MG63 (cell line): Measurements from ENCODE around the gene JMJD1C. TPM values are rescaled to one million over a fixed set of nuclear protein-coding genes. Genes with fewer than 3 reads are reported as not detected.
A peak's percentile ranks its signal among the peaks of the same experiment; 100 is the strongest.

ENCODE experiments used
- DNase-seq: peaks from one replicate; pipeline ENCODE4 v3.0.0-alpha.2; 2020
- H3K27me3 ChIP-seq: fragments of 250-450 bp; sonication (Bioruptor Pico); 2 replicates; pipeline ENCODE4 v1.5.1; 2020; ENCODE audit warnings: mild to moderate bottlenecking, moderate library complexity
- H3K36me3 ChIP-seq: fragments of 250-450 bp; sonication (Bioruptor Pico); 2 replicates; pipeline ENCODE4 v1.5.1; 2020; ENCODE audit warnings: mild to moderate bottlenecking, moderate library complexity
- H3K4me3 ChIP-seq: fragments of 250-450 bp; sonication (Bioruptor Pico); 2 replicates; pipeline ENCODE4 v1.5.1; 2020; ENCODE audit warnings: mild to moderate bottlenecking, moderate library complexity
- H3K9me3 ChIP-seq: fragments of 250-450 bp; sonication (Bioruptor Pico); 2 replicates; pipeline ENCODE4 v1.5.1; 2020; ENCODE audit warnings: mild to moderate bottlenecking, moderate library complexity
- total RNA-seq: library from RNA; depleted of rRNA; stranded (reverse); fragments of >200 nt; shearing (Covaris generic); gene quantifications from 2 replicates; pipeline ENCODE4 v1.2.3, GENCODE V29; 2014; ENCODE audit warnings: low replicate concordance

JMJD1C gene
- total RNA-seq, 1 experiment from 2014 or later = 14.1 TPM

- no peaks in the 10 kb centered on the region for H3K9me3 ChIP-seq
Measured at GRCh38 chr10:63224241-63224640, 241.5 kb downstream of the JMJD1C start.

GRCh38 chr10:63221950-63222349 lies 243.8 kb downstream of the JMJD1C start:
- H3K27me3 ChIP-seq = no peaks in the 10 kb centered on the region

More at GRCh38 chr10:63224241-63224640, 241.5 kb downstream of the JMJD1C start:
- no peak for DNase-seq
- Histone ChIP-seq H3K36me3 (no peaks in the 10 kb centered on the region; the same call in 1 of the 2 replicates), H3K4me3 (no peak overlapping the region), H3K27me3 (no peaks in the 10 kb centered on the region)

GRCh38 chr10:63219749-63220148 lies 246.0 kb downstream of the JMJD1C start:
- no peak for DNase-seq
- peaks cover 4% of the 10 kb centered on the region; the same call in 1 of the 2 replicates for H3K36me3 ChIP-seq
- H3K4me3 ChIP-seq = no peak overlapping the region
- H3K9me3 ChIP-seq = no peaks in the 10 kb centered on the region
- H3K27me3 ChIP-seq = no peaks in the 10 kb centered on the region

More at GRCh38 chr10:63221950-63222349, 243.8 kb downstream of the JMJD1C start:
- Histone ChIP-seq H3K4me3 (no peak overlapping the region), H3K36me3 (no peaks in the 10 kb centered on the region; the same call in 1 of the 2 replicates), H3K9me3 (no peaks in the 10 kb centered on the region)
- no peak for DNase-seq

- DNase-seq = no peak
- Histone ChIP-seq H3K27me3 (no peaks in the 10 kb centered on the region), H3K36me3 (peaks cover 23% of the 10 kb centered on the region), H3K9me3 (no peaks in the 10 kb centered on the region), H3K4me3 (no peak overlapping the region)
Measured at GRCh38 chr10:63217120-63217605, 248.6 kb downstream of the JMJD1C start.

GRCh38 chr10:63214571-63214970 lies 251.2 kb downstream of the JMJD1C start:
- DNase-seq = no peak

GRCh38 chr10:63213489-63213888 lies 252.3 kb downstream of the JMJD1C start:
- no peak for DNase-seq
- peaks cover 27% of the 10 kb centered on the region for H3K36me3 ChIP-seq
- H3K9me3 ChIP-seq = no peaks in the 10 kb centered on the region
- H3K27me3 ChIP-seq = no peaks in the 10 kb centered on the region
- H3K4me3 ChIP-seq = no peak overlapping the region

More at GRCh38 chr10:63214571-63214970, 251.2 kb downstream of the JMJD1C start:
- H3K36me3 ChIP-seq = peaks cover 27% of the 10 kb centered on the region
- no peaks in the 10 kb centered on the region for H3K9me3 ChIP-seq
- H3K4me3 ChIP-seq = no peak overlapping the region
- no peaks in the 10 kb centered on the region for H3K27me3 ChIP-seq

- H3K36me3 ChIP-seq = peaks cover 45% of the 10 kb centered on the region
- no peaks in the 10 kb centered on the region for H3K27me3 ChIP-seq
- no peak overlapping the region for H3K4me3 ChIP-seq
- no peak for DNase-seq
- H3K9me3 ChIP-seq = no peaks in the 10 kb centered on the region
Measured at GRCh38 chr10:63210611-63211196, 255.1 kb downstream of the JMJD1C start.

- H3K27me3 ChIP-seq = no peaks in the 10 kb centered on the region
- H3K36me3 ChIP-seq = peaks cover 47% of the 10 kb centered on the region
- no peak overlapping the region for H3K4me3 ChIP-seq
- DNase-seq = no peak
- no peaks in the 10 kb centered on the region for H3K9me3 ChIP-seq
Measured at GRCh38 chr10:63209705-63210104, 256.1 kb downstream of the JMJD1C start.

GRCh38 chr10:63208986-63209385 lies 256.8 kb downstream of the JMJD1C start:
- Histone ChIP-seq H3K9me3 (no peaks in the 10 kb centered on the region), H3K27me3 (no peaks in the 10 kb centered on the region), H3K4me3 (no peak overlapping the region), H3K36me3 (peaks cover 43% of the 10 kb centered on the region)
- DNase-seq = no peak

GRCh38 chr10:63206997-63207811 lies 258.6 kb downstream of the JMJD1C start:
- no peaks in the 10 kb centered on the region for H3K9me3 ChIP-seq
- H3K4me3 ChIP-seq = no peak overlapping the region
- peaks cover 32% of the 10 kb centered on the region for H3K36me3 ChIP-seq
- peak; percentile 56 for DNase-seq
- H3K27me3 ChIP-seq = no peaks in the 10 kb centered on the region

- no peak for DNase-seq
- no peaks in the 10 kb centered on the region for H3K9me3 ChIP-seq
- H3K27me3 ChIP-seq = no peaks in the 10 kb centered on the region
- no peak overlapping the region for H3K4me3 ChIP-seq
- peaks cover 28% of the 10 kb centered on the region for H3K36me3 ChIP-seq
Measured at GRCh38 chr10:63206576-63206975, 259.2 kb downstream of the JMJD1C start.

- H3K27me3 ChIP-seq = no peaks in the 10 kb centered on the region
- peaks cover 28% of the 10 kb centered on the region for H3K36me3 ChIP-seq
- no peak overlapping the region for H3K4me3 ChIP-seq
- DNase-seq = no peak
- no peaks in the 10 kb centered on the region for H3K9me3 ChIP-seq
Measured at GRCh38 chr10:63205421-63205820, 260.4 kb downstream of the JMJD1C start.

GRCh38 chr10:63204667-63205391 lies 260.9 kb downstream of the JMJD1C start:
- DNase-seq = no peak
- H3K27me3 ChIP-seq = no peaks in the 10 kb centered on the region
- no peak overlapping the region for H3K4me3 ChIP-seq
- peaks cover 28% of the 10 kb centered on the region for H3K36me3 ChIP-seq
- H3K9me3 ChIP-seq = no peaks in the 10 kb centered on the region

- no peaks in the 10 kb centered on the region for H3K27me3 ChIP-seq
- H3K36me3 ChIP-seq = peaks cover 19% of the 10 kb centered on the region
- no peaks in the 10 kb centered on the region for H3K9me3 ChIP-seq
- H3K4me3 ChIP-seq = no peak overlapping the region
- DNase-seq = no peak
Measured at GRCh38 chr10:63201118-63201517, 264.7 kb downstream of the JMJD1C start.

GRCh38 chr10:63200431-63200830 lies 265.3 kb downstream of the JMJD1C start:
- H3K36me3 ChIP-seq = peaks cover 14% of the 10 kb centered on the region
- DNase-seq = no peak
- H3K27me3 ChIP-seq = no peaks in the 10 kb centered on the region
- H3K9me3 ChIP-seq = no peaks in the 10 kb centered on the region
- no peak overlapping the region for H3K4me3 ChIP-seq

GRCh38 chr10:63199716-63200115 lies 266.1 kb downstream of the JMJD1C start:
- Histone ChIP-seq H3K4me3 (no peak overlapping the region), H3K27me3 (no peaks in the 10 kb centered on the region), H3K36me3 (peaks cover 10% of the 10 kb centered on the region), H3K9me3 (no peaks in the 10 kb centered on the region)
- DNase-seq = no peak
